HCT116 (cell line): ENCODE data around the gene DIDO1. TPM values are rescaled to one million over a fixed set of nuclear protein-coding genes. Genes with fewer than 3 reads are reported as not detected.

ENCODE experiments used
- ATAC-seq: fragments of 200-7000 bp; cut with Tn5 transposase; 2 replicates; pipeline ENCODE4 v1.9.1; 2020; ENCODE audit warnings: mild to moderate bottlenecking, moderate library complexity
- BruUV-seq: library from RNA; stranded (reverse); fragments of 400-500 nt; replicated peaks from 2 replicates; lab custom pipeline; 2021; lab: Mats Ljungman, UMichigan
- CTCF ChIA-PET: fragments of 300-600 bp; sonication (Branson Sonifier 250); formaldehyde crosslinking; loops from one replicate; lab custom pipeline; 2021; ENCODE audit warnings: antibody characterized with exemption; lab: Charles Lee
- POLR2A ChIA-PET: fragments of 300-600, 350-600 bp; sonication (Branson Sonifier 250); formaldehyde crosslinking; loops from one replicate; lab custom pipeline; 2021; ENCODE audit warnings: antibody characterized with exemption; lab: Charles Lee
- RAD21 ChIA-PET, 2 experiments: fragments of 300-600 bp; sonication (Branson Sonifier 250); formaldehyde crosslinking; loops; one replicate each; lab custom pipeline; 2023; ENCODE audit warnings: low total read pairs in 2 of 2; ENCODE audit not compliant: uncharacterized antibody in 2 of 2, unreplicated experiment in 2 of 2, low non-redundant PET in 1 of 2; lab: Charles Lee
- DNase-seq: peaks from one replicate; pipeline ENCODE4 v3.0.0-alpha.2; 2010; ENCODE audit warnings: low read depth, low spot score
- H2AFZ ChIP-seq: fragments of 200-600 bp; shearing (Covaris generic), sonication (generic); 2 replicates; pipeline ENCODE4 v1.6.1; 2017; ENCODE audit warnings: low read depth, mixed run types, mixed read lengths, antibody characterized with exemption, low read length; ENCODE audit not compliant: poor library complexity, severe bottlenecking
- H3K27ac ChIP-seq: 2 replicates; pipeline ENCODE4 v1.5.1; 2012; ENCODE audit warnings: low read depth, low read length
- H3K27me3 ChIP-seq: fragments of 200-600 bp; sonication (generic); 2 replicates; pipeline ENCODE4 v1.6.1; 2016; ENCODE audit warnings: mixed run types, low read length, mixed read lengths; ENCODE audit not compliant: insufficient read depth
- H3K36me3 ChIP-seq, 2 experiments: fragments of 200-500 bp in 1 of 2; fragments of 200-600 bp in 1 of 2; sonication (Bioruptor generic) in 1 of 2; sonication (generic) in 1 of 2; 2 replicates each; pipeline versions ENCODE4 v1.5.1 to v1.6.1; 2014 to 2016; ENCODE audit warnings: low read length in 2 of 2, inconsistent platforms in 1 of 2, mixed read lengths in 1 of 2, mixed run types in 1 of 2; ENCODE audit not compliant: insufficient read depth in 2 of 2, control insufficient read depth in 1 of 2
- H3K4me1 ChIP-seq, 2 experiments: fragments of 200-600 bp in 1 of 2; sonication (generic) in 1 of 2; 2 replicates each; pipeline versions ENCODE4 v1.5.1 to v1.6.1; 2012 to 2017; ENCODE audit warnings: low read length in 2 of 2, inconsistent platforms in 1 of 2, mild to moderate bottlenecking in 1 of 2, mixed read lengths in 1 of 2, mixed run types in 1 of 2, moderate library complexity in 1 of 2; ENCODE audit not compliant: insufficient read depth in 2 of 2, control insufficient read depth in 1 of 2
- H3K4me2 ChIP-seq: fragments of 200-600 bp; sonication (generic); 2 replicates; pipeline ENCODE4 v1.6.1; 2017; ENCODE audit warnings: mixed run types, low read length, mixed read lengths
- H3K4me3 ChIP-seq, 2 experiments: fragments of 200-600 bp in 1 of 2; sonication (generic) in 1 of 2; replicated peaks in 1 of 2; 2 replicates each; pipeline ENCODE4 v1.5.1; 2011 to 2016; ENCODE audit warnings: low read length in 2 of 2, control low read depth in 1 of 2, low read depth in 1 of 2, mild to moderate bottlenecking in 1 of 2, mixed read lengths in 1 of 2, mixed run types in 1 of 2
- H3K79me2 ChIP-seq: fragments of 200-600 bp; sonication (generic); 2 replicates; pipeline ENCODE4 v1.6.1; 2017; ENCODE audit warnings: mild to moderate bottlenecking, mixed run types, low read length, moderate library complexity, mixed read lengths; ENCODE audit not compliant: insufficient read depth
- H3K9ac ChIP-seq: fragments of 200-600 bp; sonication (generic); 2 replicates; pipeline ENCODE4 v1.6.1; 2016; ENCODE audit warnings: low read length, mixed read lengths
- H3K9me2 ChIP-seq: fragments of 200-600 bp; sonication (generic), shearing (Covaris generic); 2 replicates; pipeline ENCODE4 v1.6.1; 2017; ENCODE audit warnings: mixed run types, mild to moderate bottlenecking, moderate library complexity; ENCODE audit not compliant: insufficient read depth
- H3K9me3 ChIP-seq, 2 experiments: fragments of 200-500 bp in 1 of 2; fragments of 200-600 bp in 1 of 2; sonication (Bioruptor generic) in 1 of 2; sonication (generic) in 1 of 2; 2 replicates each; pipeline ENCODE4 v1.6.1; 2014 to 2017; ENCODE audit warnings: low read length in 2 of 2, mixed read lengths in 2 of 2, inconsistent platforms in 1 of 2, low read depth in 1 of 2, mild to moderate bottlenecking in 1 of 2, mixed run types in 1 of 2, moderate library complexity in 1 of 2; ENCODE audit not compliant: control insufficient read depth in 1 of 2, insufficient read depth in 1 of 2
- H4K20me1 ChIP-seq: fragments of 200-600 bp; sonication (generic), shearing (Covaris generic); 2 replicates; pipeline ENCODE4 v1.6.1; 2017; ENCODE audit warnings: mixed run types, mild to moderate bottlenecking, moderate library complexity; ENCODE audit not compliant: insufficient read depth
- CBX3 ChIP-seq: IDR thresholded peaks from 2 replicates; pipeline ENCODE4 v1.6.1; 2012; ENCODE audit warnings: low read depth
- CEBPB ChIP-seq: IDR thresholded peaks from 2 replicates; pipeline ENCODE4 v1.6.1; 2012; ENCODE audit warnings: low read depth
- ELF1 ChIP-seq: IDR thresholded peaks from 2 replicates; pipeline ENCODE4 v1.6.1; 2012; ENCODE audit warnings: low read depth, borderline replicate concordance
- EZH2phosphoT487 ChIP-seq: fragments of 200-600 bp; IDR thresholded peaks from 2 replicates; pipeline ENCODE4 v1.6.1; 2018; ENCODE audit warnings: antibody characterized with exemption, borderline replicate concordance
- JUND ChIP-seq: IDR thresholded peaks from 2 replicates; pipeline ENCODE4 v1.6.1; 2012
- POLR2A ChIP-seq: IDR thresholded peaks from 2 replicates; pipeline ENCODE4 v1.7.0; 2011; ENCODE audit warnings: borderline replicate concordance; ENCODE audit not compliant: insufficient read depth, insufficient read length; ENCODE audit errors: extremely low read depth
- RAD21 ChIP-seq: IDR thresholded peaks from 2 replicates; pipeline ENCODE4 v1.6.1; 2012; ENCODE audit warnings: low read depth, mild to moderate bottlenecking
- SIN3A ChIP-seq: IDR thresholded peaks from 2 replicates; pipeline ENCODE4 v1.6.1; 2012; ENCODE audit warnings: low read depth
- TCF7L2 ChIP-seq: IDR thresholded peaks from 2 replicates; pipeline ENCODE4 v1.7.0; 2011; ENCODE audit warnings: borderline replicate concordance, inconsistent platforms; ENCODE audit not compliant: insufficient read depth, insufficient read length; ENCODE audit errors: extremely low read depth
- YY1 ChIP-seq: IDR thresholded peaks from 2 replicates; pipeline ENCODE4 v1.6.1; 2011; ENCODE audit warnings: low read length, low read depth, moderate library complexity, mild to moderate bottlenecking; ENCODE audit not compliant: insufficient replicate concordance; ENCODE audit errors: extremely low read depth
- ZFX ChIP-seq: fragments of 450-650 bp; IDR thresholded peaks from 2 replicates; pipeline ENCODE4 v1.6.1; 2017
- ZNF274 ChIP-seq: fragments of 200-500 bp; sonication (Bioruptor generic); IDR thresholded peaks from 2 replicates; pipeline ENCODE4 v1.6.1; 2014; ENCODE audit warnings: mild to moderate bottlenecking, low read depth, low read length, inconsistent platforms
- intact Hi-C: fragments of 100-400 bp; cut with micrococcal nuclease; formaldehyde crosslinking; loops from 2 replicates; pipeline ENCODE4 v1.10.0; 2022
- total RNA-seq: library from RNA; stranded (reverse); gene quantifications from one replicate; pipeline ENCODE4 v1.2.1, GENCODE V29; 2021; ENCODE audit not compliant: unreplicated experiment
- TF ChIP-seq, protein P1 (sequence below): IDR thresholded peaks from 2 replicates; pipeline ENCODE4 v1.6.1; 2012; ENCODE audit warnings: low read depth
- TF ChIP-seq, protein P2 (sequence below): IDR thresholded peaks from 2 replicates; pipeline ENCODE4 v1.6.1; 2012
- TF ChIP-seq, protein P3 (sequence below), 3 experiments: fragments of 200-600 bp in 1 of 3; sonication (generic) in 1 of 3; IDR thresholded peaks in 2 of 3; conservative IDR thresholded peaks in 1 of 3; 2 replicates each; pipeline ENCODE4 v1.5.1; 2012 to 2017; ENCODE audit warnings: low read depth in 2 of 3, low read length in 2 of 3, antibody characterized with exemption in 1 of 3, borderline replicate concordance in 1 of 3, control low read depth in 1 of 3, mild to moderate bottlenecking in 1 of 3, mixed read lengths in 1 of 3, mixed run types in 1 of 3, moderate library complexity in 1 of 3; ENCODE audit not compliant: insufficient read depth in 1 of 3
- TF ChIP-seq, protein P4 (sequence below): IDR thresholded peaks from 2 replicates; pipeline ENCODE4 v1.6.1; 2011; ENCODE audit warnings: mild to moderate bottlenecking, low read length, moderate library complexity; ENCODE audit not compliant: insufficient replicate concordance; ENCODE audit errors: extremely low read depth

The DIDO1 gene
- total RNA-seq, 1 experiment from 2014 or later = 41.4 TPM

DNA sequence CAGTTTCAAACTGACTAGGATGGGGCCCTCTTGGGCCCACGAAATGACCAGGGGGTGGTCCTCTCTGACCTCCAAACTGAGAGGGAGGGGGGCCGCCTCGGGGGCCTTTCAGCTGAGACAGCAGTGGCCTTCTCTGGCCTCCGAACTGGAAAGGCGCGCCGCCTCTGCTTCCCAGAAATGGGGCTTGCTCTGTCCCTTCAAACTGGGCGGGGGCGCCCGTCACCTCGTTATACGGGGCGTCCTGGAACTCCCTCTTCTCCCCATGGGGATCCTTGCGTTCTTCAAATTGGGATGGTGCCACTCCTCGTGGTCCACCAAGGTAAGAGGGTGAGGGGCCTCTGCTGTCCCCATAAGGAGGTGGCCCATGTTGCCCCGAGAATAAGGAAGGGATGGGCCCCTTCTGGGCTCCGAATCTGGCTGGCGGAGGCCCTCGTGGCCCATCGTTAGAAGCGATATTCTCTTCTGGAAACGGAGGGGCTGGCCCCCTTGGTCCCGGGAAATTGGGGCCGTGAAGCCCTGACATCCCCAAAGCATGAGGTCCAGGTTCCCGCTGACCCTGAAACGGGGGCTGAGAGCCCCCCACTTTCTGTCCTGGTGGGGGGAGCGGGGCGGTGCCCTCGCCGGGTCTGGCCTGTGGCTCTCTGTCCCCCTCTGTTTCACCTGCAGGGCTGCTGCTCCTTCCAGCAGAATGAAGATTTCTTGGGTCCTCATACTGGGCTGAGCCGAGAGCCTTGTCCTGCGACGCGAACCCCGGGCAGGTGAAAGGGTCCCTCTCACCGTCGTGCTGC lies 46.0 kb downstream of the DIDO1 start:
- H3K36me3 ChIP-seq = no peaks in the 10 kb centered on the region
- H3K27me3 ChIP-seq = no peaks in the 10 kb centered on the region
- no peaks in the 10 kb centered on the region for H3K79me2 ChIP-seq
- peaks cover 3 to 8% of the 10 kb centered on the region in 2 experiments; a peak in 3 of 4 replicates for H3K4me1 ChIP-seq
- no peak for DNase-seq
- H3K27ac ChIP-seq = no peak overlapping the region
- no peak overlapping the region for H2AFZ ChIP-seq
- H4K20me1 ChIP-seq = no peaks in the 10 kb centered on the region
- no peaks in the 10 kb centered on the region for H3K9me2 ChIP-seq
- H3K9ac ChIP-seq = no peak overlapping the region
- H3K4me3 ChIP-seq = no peak overlapping the region
- TF ChIP-seq ZNF274 (no peak), SIN3A (no peak), CEBPB (no peak), POLR2A (no peak), ZFX (no peak), ELF1 (no peak), JUND (no peak), EZH2phosphoT487 (no peak), RAD21 (no peak), TCF7L2 (no peak), CBX3 (no peak), YY1 (no peak)
- TF ChIP-seq, protein P1, sequence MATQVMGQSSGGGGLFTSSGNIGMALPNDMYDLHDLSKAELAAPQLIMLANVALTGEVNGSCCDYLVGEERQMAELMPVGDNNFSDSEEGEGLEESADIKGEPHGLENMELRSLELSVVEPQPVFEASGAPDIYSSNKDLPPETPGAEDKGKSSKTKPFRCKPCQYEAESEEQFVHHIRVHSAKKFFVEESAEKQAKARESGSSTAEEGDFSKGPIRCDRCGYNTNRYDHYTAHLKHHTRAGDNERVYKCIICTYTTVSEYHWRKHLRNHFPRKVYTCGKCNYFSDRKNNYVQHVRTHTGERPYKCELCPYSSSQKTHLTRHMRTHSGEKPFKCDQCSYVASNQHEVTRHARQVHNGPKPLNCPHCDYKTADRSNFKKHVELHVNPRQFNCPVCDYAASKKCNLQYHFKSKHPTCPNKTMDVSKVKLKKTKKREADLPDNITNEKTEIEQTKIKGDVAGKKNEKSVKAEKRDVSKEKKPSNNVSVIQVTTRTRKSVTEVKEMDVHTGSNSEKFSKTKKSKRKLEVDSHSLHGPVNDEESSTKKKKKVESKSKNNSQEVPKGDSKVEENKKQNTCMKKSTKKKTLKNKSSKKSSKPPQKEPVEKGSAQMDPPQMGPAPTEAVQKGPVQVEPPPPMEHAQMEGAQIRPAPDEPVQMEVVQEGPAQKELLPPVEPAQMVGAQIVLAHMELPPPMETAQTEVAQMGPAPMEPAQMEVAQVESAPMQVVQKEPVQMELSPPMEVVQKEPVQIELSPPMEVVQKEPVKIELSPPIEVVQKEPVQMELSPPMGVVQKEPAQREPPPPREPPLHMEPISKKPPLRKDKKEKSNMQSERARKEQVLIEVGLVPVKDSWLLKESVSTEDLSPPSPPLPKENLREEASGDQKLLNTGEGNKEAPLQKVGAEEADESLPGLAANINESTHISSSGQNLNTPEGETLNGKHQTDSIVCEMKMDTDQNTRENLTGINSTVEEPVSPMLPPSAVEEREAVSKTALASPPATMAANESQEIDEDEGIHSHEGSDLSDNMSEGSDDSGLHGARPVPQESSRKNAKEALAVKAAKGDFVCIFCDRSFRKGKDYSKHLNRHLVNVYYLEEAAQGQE = no peak
- TF ChIP-seq, protein P2, sequence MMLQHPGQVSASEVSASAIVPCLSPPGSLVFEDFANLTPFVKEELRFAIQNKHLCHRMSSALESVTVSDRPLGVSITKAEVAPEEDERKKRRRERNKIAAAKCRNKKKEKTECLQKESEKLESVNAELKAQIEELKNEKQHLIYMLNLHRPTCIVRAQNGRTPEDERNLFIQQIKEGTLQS = no peak
- TF ChIP-seq, protein P3, sequence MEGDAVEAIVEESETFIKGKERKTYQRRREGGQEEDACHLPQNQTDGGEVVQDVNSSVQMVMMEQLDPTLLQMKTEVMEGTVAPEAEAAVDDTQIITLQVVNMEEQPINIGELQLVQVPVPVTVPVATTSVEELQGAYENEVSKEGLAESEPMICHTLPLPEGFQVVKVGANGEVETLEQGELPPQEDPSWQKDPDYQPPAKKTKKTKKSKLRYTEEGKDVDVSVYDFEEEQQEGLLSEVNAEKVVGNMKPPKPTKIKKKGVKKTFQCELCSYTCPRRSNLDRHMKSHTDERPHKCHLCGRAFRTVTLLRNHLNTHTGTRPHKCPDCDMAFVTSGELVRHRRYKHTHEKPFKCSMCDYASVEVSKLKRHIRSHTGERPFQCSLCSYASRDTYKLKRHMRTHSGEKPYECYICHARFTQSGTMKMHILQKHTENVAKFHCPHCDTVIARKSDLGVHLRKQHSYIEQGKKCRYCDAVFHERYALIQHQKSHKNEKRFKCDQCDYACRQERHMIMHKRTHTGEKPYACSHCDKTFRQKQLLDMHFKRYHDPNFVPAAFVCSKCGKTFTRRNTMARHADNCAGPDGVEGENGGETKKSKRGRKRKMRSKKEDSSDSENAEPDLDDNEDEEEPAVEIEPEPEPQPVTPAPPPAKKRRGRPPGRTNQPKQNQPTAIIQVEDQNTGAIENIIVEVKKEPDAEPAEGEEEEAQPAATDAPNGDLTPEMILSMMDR (IDR thresholded peaks at IDR 0.05 in 2 of 3, conservative IDR thresholded peaks at IDR 0.05 in 1 of 3; ENCODE audit: borderline replicate concordance in 1 of 3, insufficient read depth in 1 of 3, low read depth in 2 of 3, low read length in 2 of 3) = no peak
- TF ChIP-seq, protein P4, sequence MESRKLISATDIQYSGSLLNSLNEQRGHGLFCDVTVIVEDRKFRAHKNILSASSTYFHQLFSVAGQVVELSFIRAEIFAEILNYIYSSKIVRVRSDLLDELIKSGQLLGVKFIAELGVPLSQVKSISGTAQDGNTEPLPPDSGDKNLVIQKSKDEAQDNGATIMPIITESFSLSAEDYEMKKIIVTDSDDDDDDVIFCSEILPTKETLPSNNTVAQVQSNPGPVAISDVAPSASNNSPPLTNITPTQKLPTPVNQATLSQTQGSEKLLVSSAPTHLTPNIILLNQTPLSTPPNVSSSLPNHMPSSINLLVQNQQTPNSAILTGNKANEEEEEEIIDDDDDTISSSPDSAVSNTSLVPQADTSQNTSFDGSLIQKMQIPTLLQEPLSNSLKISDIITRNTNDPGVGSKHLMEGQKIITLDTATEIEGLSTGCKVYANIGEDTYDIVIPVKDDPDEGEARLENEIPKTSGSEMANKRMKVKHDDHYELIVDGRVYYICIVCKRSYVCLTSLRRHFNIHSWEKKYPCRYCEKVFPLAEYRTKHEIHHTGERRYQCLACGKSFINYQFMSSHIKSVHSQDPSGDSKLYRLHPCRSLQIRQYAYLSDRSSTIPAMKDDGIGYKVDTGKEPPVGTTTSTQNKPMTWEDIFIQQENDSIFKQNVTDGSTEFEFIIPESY = no peak
- ChIA-PET CTCF (no interaction called here), RAD21 (no interaction called here), POLR2A (no interaction called here)
- no peaks in the 10 kb centered on the region for H3K9me3 ChIP-seq
- no TSS peak for BruUV-seq
- no peak for ATAC-seq
- intact Hi-C loops = no loop called here
- no peak overlapping the region for H3K4me2 ChIP-seq
